ENCODE measurements around the gene RAB30. TPM values are rescaled to one million over a fixed set of nuclear protein-coding genes. Genes with fewer than 3 reads are reported as not detected.
"Not testable (repeated sequence)": the region's sequence is repeated elsewhere in the genome, so short reads cannot be mapped to it uniquely, and the experiment has no call there.

The RAB30 gene
- polyA plus RNA-seq, 3 donors from 2014 or later = 2.2 to 6.5 (median 6.0) TPM

DNA sequence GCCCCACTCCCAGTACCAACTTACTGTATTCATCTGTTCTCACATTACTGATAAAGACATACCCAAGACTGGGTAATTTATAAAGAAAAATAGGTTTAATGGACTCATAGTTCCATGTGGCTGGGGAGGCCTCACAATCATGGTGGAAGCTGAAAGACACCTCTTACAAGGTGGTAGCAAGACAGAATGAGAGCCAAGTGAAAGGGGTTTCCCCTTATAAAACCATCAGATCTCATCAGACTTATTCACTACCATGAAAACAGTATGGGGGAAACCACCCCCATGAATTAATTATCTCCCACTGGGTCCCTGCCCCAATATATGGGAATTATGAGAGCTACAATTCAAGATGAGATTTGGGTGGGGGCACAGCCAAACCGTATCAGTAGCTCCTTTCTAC lies 126.7 kb downstream of the RAB30 start:
- peaks cover 4 to 20% (median 4%) of the 10 kb centered on the region in 3 donors for H3K36me3 Mint-ChIP-seq
- DNase-seq; H3K27ac Mint-ChIP-seq; H3K27me3 Mint-ChIP-seq (ENCODE audit: low read depth in 3 of 3); H3K4me3 Mint-ChIP-seq: not testable (repeated sequence)
- peaks cover 9 to 31% of the 10 kb centered on the region in 2 donors for H3K4me1 Mint-ChIP-seq
- peaks cover 0 to 11% (median 3%) of the 10 kb centered on the region in 6 donors for H3K9me3 Mint-ChIP-seq

DNA sequence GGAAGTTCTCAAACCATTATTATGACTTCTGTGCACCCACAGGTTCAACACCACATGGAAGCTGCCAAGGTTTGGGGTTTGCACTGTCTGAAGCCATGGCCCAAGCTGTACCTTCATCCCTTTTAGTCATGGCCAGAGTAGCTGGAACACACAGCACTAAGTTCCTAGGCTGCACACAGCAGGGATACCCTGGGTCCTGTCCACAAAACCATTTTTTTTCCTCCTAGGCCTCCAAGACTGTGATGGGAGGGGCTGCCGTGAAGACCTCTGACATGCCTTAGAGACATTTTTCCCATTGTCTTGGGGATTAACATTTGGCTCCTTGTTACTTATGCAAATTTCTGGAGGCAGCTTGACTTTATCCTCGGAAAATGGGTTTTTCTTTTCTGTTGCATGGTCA lies 127.5 kb downstream of the RAB30 start:
- peaks cover 0 to 5% (median 0%) of the 10 kb centered on the region in 6 donors for H3K9me3 Mint-ChIP-seq
- peaks cover 0 to 1% (median 0%) of the 10 kb centered on the region in 3 donors for H3K27me3 Mint-ChIP-seq (ENCODE audit: low read depth in 3 of 3)
- no peak for DNase-seq
- no peak overlapping the region for H3K27ac Mint-ChIP-seq
- H3K36me3 Mint-ChIP-seq = peaks cover 4 to 15% (median 4%) of the 10 kb centered on the region in 3 donors
- H3K4me1 Mint-ChIP-seq = peaks cover 9 to 31% of the 10 kb centered on the region in 2 donors
- H3K4me3 Mint-ChIP-seq = no peak overlapping the region

DNA sequence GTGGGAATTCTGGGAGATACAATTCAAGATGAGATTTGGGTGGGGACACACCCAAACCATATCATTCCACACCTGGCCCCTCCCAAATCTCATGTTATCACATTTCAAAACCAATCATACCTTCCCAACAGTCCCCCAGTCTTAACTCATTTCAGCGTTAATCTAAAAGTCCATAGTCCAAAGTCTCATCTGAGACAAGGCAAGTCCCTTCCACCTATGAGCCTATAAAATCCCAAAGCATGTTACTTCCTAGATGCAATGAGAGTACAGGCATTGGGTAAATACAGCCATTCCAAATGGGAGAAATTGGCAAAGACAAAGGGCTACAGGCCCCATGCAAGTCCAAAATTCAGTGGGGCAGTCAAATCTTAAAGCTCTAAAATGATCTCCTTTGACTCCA lies 128.3 kb downstream of the RAB30 start:
- H3K27me3 Mint-ChIP-seq (ENCODE audit: low read depth in 3 of 3); DNase-seq; H3K9me3 Mint-ChIP-seq: not testable (repeated sequence)
- peaks cover 4 to 13% (median 4%) of the 10 kb centered on the region in 3 donors for H3K36me3 Mint-ChIP-seq
- peak overlapping the region in 1 of 6 donors; percentile 21 for H3K27ac Mint-ChIP-seq
- peak overlapping the region in 1 of 5 donors; percentile 14 for H3K4me3 Mint-ChIP-seq
- peaks cover 9 to 31% of the 10 kb centered on the region in 2 donors for H3K4me1 Mint-ChIP-seq

DNA sequence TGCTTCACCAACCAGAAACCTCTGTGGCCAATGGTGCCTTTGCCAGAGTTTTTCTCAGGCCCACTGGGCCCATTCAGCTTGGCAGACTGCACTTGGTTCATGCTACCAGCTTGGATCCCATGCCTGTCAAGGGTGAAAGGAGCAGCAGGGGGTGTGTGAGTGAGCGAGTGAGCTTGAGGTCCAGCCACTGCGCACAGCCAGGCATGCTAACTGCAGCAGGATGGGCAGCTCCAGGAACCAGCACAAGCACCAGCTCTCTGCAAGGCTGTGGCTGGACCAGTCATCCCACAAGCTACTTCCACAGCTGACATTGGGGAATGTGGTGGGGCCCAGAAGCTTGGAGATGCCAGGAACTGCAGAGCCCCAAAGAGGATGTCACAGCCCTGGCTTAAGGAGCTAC lies 129.3 kb downstream of the RAB30 start:
- no peak for DNase-seq
- H3K36me3 Mint-ChIP-seq = peaks cover 4 to 9% (median 4%) of the 10 kb centered on the region in 3 donors
- peaks cover 0 to 3% (median 0%) of the 10 kb centered on the region in 6 donors for H3K9me3 Mint-ChIP-seq
- H3K4me1 Mint-ChIP-seq = peaks cover 9 to 31% of the 10 kb centered on the region in 2 donors
- H3K27me3 Mint-ChIP-seq (ENCODE audit: low read depth in 3 of 3) = peaks cover 0 to 1% (median 0%) of the 10 kb centered on the region in 3 donors
- peak overlapping the region in 1 of 6 donors; percentile 24 for H3K27ac Mint-ChIP-seq
- no peak overlapping the region for H3K4me3 Mint-ChIP-seq

DNA sequence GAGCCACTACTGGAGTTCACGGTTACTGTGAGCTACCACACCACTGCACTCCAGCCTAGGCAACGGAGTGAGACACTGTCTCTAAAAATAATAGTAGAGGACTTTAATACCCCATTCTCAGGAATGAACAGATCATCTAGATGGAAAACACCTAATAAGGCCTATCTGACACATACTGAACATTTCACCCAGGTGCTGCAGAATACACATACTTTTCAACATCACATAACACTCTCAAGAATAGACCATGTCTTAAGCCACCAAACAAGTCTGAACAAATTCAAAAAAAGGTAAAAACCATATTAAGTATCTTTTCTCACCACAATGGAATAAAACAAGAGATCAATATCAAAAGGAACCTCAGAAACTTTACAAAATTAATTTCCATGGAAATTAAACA lies 132.2 kb downstream of the RAB30 start:
- H3K27ac Mint-ChIP-seq = no peak overlapping the region
- H3K27me3 Mint-ChIP-seq (ENCODE audit: low read depth in 3 of 3) = peaks cover 0 to 2% (median 0%) of the 10 kb centered on the region in 3 donors
- no peaks in the 10 kb centered on the region for H3K9me3 Mint-ChIP-seq
- peaks cover 9 to 25% of the 10 kb centered on the region in 2 donors for H3K4me1 Mint-ChIP-seq
- peaks cover 0 to 12% (median 4%) of the 10 kb centered on the region in 3 donors for H3K36me3 Mint-ChIP-seq
- DNase-seq = no peak
- no peak overlapping the region for H3K4me3 Mint-ChIP-seq

DNA sequence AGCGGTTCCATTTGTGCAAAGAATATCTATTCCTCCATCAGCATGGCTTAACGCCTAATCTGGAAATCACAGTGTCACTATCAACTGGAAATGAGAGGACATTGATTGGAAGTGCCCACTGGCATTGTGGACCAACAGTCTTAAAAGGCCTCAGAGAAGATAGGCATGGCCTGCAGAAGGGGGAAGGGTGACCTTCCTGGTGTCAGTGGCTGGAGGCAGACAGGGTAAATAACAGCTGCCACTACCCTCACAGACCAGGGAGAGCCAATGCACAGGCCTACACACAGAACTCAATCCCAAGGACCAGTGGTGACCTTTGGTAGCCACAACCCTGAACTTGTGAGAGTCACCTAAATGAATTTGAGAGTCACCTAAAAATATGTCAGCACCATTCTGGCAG lies 134.1 kb downstream of the RAB30 start:
- H3K27me3 Mint-ChIP-seq (ENCODE audit: low read depth in 3 of 3) = peaks cover 0 to 2% (median 0%) of the 10 kb centered on the region in 3 donors
- H3K36me3 Mint-ChIP-seq = peaks cover 0 to 21% (median 4%) of the 10 kb centered on the region in 3 donors
- H3K9me3 Mint-ChIP-seq = no peaks in the 10 kb centered on the region
- no peak for DNase-seq
- H3K27ac Mint-ChIP-seq = no peak overlapping the region
- H3K4me1 Mint-ChIP-seq = peaks cover 2 to 13% of the 10 kb centered on the region in 2 donors
- H3K4me3 Mint-ChIP-seq = no peak overlapping the region

DNA sequence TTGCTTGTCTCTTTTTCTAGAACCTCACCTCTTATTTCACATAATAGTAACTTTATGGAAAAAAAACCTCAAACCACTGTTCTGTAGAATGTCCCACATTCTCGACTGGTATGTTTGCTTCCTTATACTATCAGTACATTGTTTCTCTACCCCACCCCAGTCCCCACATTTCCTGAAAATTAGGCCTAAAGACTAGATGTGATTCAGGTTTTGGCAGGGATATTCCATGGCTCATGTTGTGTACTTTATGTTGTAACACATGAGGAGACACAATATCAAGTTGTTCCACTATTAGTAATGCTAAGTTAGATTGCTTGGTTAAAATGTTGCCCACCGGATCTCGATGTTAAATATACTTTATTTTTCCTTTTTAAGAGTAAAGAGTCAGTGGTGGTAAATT lies 135.4 kb downstream of the RAB30 start:
- Mint-ChIP-seq H3K4me1 (peaks cover 4 to 10% of the 10 kb centered on the region in 2 donors), H3K27me3 (ENCODE audit: low read depth in 3 of 3) (peaks cover 0 to 2% (median 0%) of the 10 kb centered on the region in 3 donors), H3K36me3 (peaks cover 0 to 28% (median 0%) of the 10 kb centered on the region in 3 donors), H3K27ac (peak overlapping the region in 1 of 6 donors; percentile 34), H3K4me3 (no peak overlapping the region), H3K9me3 (no peaks in the 10 kb centered on the region)
- DNase-seq = no peak

DNA sequence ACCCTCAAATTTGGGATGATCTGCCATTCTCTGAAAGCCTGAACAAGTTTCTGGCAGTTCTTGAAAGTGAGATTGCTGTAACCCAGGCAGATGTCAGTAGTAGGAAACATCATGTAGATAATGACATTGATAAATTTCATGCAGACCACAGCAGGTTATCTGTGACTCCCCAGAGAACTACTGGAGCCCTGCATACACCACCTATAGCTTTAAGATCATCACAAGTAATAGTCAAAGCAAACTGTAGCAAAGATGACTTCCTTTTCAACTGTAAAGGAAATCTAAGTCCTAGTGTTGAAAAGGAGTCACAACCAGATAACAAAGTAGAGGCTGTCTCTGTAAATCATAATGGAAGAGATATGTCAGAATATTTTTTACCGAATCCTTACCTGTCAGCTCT lies 139.1 kb downstream of the RAB30 start:
- no peak for DNase-seq
- no peak overlapping the region for H3K4me3 Mint-ChIP-seq
- peak overlapping the region in 1 of 6 donors; percentile 12 for H3K27ac Mint-ChIP-seq
- H3K36me3 Mint-ChIP-seq = peaks cover 0 to 19% (median 0%) of the 10 kb centered on the region in 3 donors
- no peaks in the 10 kb centered on the region for H3K9me3 Mint-ChIP-seq
- H3K4me1 Mint-ChIP-seq = peaks cover 5 to 12% of the 10 kb centered on the region in 2 donors
- peaks cover 0 to 2% (median 0%) of the 10 kb centered on the region in 3 donors for H3K27me3 Mint-ChIP-seq (ENCODE audit: low read depth in 3 of 3)

DNA sequence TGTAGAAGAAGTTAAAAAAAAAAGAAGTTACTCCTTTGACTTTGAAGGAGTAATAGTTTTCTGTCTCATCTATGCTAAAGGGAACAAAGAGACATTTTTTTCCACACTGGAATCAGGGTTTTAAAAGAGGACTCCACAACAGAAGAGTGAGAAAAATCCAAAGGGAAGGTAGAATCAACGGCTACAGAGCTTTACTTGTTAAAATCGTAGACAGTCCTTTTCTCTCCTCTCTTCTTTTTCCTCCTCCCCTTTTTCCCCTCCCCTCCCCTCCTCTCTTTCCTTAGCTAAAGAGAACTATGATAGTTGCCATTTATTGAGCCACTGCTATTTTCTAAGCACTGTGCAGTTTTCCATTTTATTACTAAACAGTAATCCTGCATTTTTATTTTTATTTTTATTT lies 141.0 kb downstream of the RAB30 start:
- Mint-ChIP-seq H3K4me1 (peaks cover 10 to 19% of the 10 kb centered on the region in 2 donors), H3K27ac (no peak overlapping the region), H3K9me3 (no peaks in the 10 kb centered on the region), H3K4me3 (no peak overlapping the region), H3K27me3 (ENCODE audit: low read depth in 3 of 3) (peaks cover 0 to 2% (median 0%) of the 10 kb centered on the region in 3 donors), H3K36me3 (peaks cover 0 to 16% (median 0%) of the 10 kb centered on the region in 3 donors)
- no peak for DNase-seq

DNA sequence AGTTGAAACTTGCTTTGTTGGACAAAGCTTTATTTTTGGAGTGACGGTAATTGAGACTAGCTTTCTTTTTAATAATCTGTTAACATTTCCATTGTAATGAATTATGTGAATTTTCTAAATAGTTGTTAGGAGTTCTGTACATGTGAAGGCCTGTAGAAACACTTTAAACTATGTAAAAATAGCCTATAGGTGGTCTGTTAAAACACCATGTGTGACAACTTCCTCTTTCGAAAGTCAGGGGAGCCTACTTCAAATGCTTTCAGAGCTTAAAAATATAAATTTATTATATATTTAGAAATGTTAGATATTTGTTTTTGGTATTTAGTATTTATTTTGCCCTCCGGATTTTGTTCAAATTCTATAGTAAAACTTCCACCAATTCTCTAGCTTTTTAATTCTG lies 141.5 kb downstream of the RAB30 start:
- no peak overlapping the region for H3K4me3 Mint-ChIP-seq
- H3K9me3 Mint-ChIP-seq = no peaks in the 10 kb centered on the region
- no peak overlapping the region for H3K27ac Mint-ChIP-seq

DNA sequence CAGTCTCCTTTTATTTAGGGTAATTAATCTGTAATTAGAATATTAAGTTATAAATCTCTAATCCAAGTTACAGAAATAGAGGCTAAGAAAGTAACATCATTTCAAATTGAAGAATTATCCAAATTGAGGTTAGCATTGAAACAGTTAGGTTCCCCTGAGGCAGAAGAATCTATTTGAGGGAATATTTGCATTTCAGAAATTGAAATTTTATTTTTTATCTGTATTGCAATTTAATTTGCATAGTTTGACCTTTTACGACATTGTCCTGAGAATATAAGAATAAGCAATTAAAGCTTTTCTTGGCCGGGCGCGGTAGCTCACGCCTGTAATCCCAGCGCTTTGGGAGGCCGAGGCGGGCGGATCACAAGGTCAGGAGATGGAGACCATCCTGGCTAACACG lies 142.6 kb downstream of the RAB30 start:
- no peak overlapping the region for H3K27ac Mint-ChIP-seq

More for the DNA sequence above, 141.5 kb downstream of the RAB30 start:
- Mint-ChIP-seq H3K4me1 (peaks cover 10 to 19% of the 10 kb centered on the region in 2 donors), H3K27me3 (ENCODE audit: low read depth in 3 of 3) (peaks cover 0 to 2% (median 0%) of the 10 kb centered on the region in 3 donors), H3K36me3 (peaks cover 0 to 16% (median 0%) of the 10 kb centered on the region in 3 donors)
- DNase-seq = no peak

DNA sequence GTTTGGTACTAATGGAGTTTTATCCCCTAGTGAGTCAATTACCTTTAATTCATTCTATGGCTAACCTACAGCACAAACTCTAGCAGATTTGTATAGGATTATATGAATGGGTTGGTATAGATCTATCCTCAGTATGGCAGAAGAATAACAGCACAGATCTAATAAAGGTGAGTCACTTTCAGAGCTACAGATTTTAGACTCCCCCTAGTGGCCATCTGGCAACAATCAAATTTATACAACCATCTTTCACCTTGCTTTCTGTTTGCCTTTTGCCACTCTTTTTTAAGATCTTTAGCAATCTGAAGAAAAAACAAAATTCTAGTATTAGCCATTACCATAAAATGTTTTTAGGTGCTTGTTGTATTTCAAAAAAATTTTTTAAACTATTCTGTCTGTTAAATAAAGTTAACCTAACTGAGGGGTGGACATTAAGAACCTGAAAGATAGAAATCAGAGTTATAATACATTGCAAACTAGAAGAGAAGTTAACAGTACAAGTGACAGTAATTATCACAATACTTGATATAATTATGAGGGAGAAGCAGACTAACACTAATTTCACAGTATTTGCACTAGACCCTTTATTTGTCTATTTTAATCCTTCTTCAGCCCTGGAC lies 144.3 kb downstream of the RAB30 start:
- Mint-ChIP-seq H3K4me1 (peaks cover 8 to 12% of the 10 kb centered on the region in 2 donors), H3K9me3 (no peaks in the 10 kb centered on the region), H3K36me3 (peaks cover 0 to 7% (median 0%) of the 10 kb centered on the region in 3 donors), H3K4me3 (peak overlapping the region in 2 of 5 donors; percentile 7 to 56), H3K27ac (peak overlapping the region in 4 of 6 donors; percentile 0 to 34 (median 18)), H3K27me3 (ENCODE audit: low read depth in 3 of 3) (peaks cover 0 to 1% (median 0%) of the 10 kb centered on the region in 3 donors)
- DNase-seq = peak; percentile 51 to 63 (median 61)

More for the DNA sequence above, 142.6 kb downstream of the RAB30 start:
- Mint-ChIP-seq H3K27me3 (ENCODE audit: low read depth in 3 of 3) (no peaks in the 10 kb centered on the region), H3K36me3 (peaks cover 0 to 16% (median 0%) of the 10 kb centered on the region in 3 donors), H3K4me1 (peaks cover 10 to 19% of the 10 kb centered on the region in 2 donors), H3K4me3 (no peak overlapping the region), H3K9me3 (no peaks in the 10 kb centered on the region)
- DNase-seq = no peak

DNA sequence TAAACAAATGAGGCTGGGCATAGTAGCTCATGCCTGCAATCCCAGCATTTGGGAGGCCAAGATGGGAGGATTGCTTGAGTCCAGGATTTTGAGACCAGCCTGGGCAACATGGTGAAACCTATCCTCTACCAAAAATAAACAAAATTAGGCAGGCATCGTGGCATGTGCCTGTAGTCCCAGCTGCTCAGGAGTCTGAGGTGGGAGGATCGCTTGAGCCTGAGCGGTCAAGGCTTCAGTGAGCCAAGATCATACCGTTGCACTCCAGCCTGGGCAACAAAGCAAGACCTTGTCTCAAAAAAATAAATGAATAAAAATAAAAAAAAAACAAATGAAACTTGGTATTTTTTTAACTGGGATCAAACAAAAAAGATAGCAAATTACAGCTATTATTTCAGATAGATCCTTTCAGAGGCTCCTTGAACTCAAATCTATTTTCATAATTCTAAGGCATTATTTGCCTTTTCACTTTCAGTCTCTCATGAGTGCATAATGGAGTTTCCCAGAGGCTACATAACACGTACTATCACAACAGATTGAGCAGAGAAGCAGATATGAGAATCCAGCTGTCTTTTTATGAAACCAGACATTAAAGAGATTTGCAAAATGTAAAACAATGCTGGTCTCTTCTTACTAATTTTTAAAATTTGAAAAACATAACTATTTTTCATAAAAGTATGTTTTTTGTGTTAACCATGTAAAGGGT lies 147.0 kb downstream of the RAB30 start:
- Mint-ChIP-seq H3K36me3 (peaks cover 0 to 7% (median 5%) of the 10 kb centered on the region in 3 donors), H3K27me3 (ENCODE audit: low read depth in 3 of 3) (peaks cover 0 to 1% (median 0%) of the 10 kb centered on the region in 3 donors), H3K4me1 (peaks cover 20 to 26% of the 10 kb centered on the region in 2 donors), H3K27ac (no peak overlapping the region), H3K4me3 (no peak overlapping the region), H3K9me3 (no peaks in the 10 kb centered on the region)
- no peak for DNase-seq

Data from immature natural killer cell (primary cell).